Measurements from ENCODE around the gene SPHK1.

SPHK1 gene

DNA sequence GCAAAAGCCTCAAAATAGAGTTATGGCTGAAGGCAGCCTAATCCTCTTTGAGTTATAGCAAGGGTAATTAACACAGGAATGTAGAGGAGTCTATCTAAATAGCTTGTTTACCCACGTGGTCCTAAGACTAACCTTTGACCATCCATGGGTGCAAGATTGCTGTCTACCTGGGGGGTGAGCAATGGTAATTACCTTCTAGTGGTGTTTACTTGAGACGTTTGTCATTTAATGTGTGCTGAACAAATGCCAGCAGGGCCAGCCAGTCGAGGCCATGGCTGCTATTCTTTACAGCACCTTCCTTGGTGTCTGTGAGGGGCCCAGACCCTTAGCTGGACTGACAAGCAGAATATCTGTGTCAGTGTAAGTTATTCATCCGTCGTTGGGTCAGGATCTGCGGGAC is 16.8 kb upstream of the SPHK1 start:
- no peak for DNase-seq
- no peaks in the 10 kb centered on the region for H3K27me3 ChIP-seq (ENCODE audit: insufficient read depth, low read depth, severe bottlenecking)
- no peak overlapping the region for H3K4me3 ChIP-seq (ENCODE audit: low read depth, low read length)
- TF ChIP-seq, protein P1, sequence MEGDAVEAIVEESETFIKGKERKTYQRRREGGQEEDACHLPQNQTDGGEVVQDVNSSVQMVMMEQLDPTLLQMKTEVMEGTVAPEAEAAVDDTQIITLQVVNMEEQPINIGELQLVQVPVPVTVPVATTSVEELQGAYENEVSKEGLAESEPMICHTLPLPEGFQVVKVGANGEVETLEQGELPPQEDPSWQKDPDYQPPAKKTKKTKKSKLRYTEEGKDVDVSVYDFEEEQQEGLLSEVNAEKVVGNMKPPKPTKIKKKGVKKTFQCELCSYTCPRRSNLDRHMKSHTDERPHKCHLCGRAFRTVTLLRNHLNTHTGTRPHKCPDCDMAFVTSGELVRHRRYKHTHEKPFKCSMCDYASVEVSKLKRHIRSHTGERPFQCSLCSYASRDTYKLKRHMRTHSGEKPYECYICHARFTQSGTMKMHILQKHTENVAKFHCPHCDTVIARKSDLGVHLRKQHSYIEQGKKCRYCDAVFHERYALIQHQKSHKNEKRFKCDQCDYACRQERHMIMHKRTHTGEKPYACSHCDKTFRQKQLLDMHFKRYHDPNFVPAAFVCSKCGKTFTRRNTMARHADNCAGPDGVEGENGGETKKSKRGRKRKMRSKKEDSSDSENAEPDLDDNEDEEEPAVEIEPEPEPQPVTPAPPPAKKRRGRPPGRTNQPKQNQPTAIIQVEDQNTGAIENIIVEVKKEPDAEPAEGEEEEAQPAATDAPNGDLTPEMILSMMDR (IDR thresholded peaks at IDR 0.05; ENCODE audit: low read depth, low read length), result no peak
- peaks cover 11% of the 10 kb centered on the region for H3K9me3 ChIP-seq (ENCODE audit: severe bottlenecking)
- H3K27ac ChIP-seq, result no peak overlapping the region
- no peaks in the 10 kb centered on the region for H3K36me3 ChIP-seq

DNA sequence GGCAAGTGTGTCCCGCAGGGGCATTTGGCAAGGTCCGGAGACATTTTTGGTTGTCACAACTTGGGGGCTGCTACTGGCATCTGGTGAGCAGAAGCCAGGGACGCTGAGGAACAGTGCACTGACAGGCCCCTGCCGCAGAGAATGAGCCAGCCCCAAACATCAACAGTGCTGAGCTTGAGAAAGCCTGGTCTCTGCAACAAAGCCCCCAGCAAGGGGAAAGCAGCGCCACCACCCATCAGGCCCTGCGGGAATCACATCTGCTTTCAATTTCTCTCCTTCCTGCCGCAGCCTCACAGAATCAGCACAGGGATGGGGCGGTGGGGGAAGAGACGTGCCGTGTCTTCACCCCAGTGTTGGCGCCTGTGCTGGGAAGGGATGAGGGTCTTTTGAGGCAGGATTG is 15.9 kb upstream of the SPHK1 start:
- H3K4me3 ChIP-seq (ENCODE audit: low read depth, low read length), result no peak overlapping the region
- H3K36me3 ChIP-seq, result no peaks in the 10 kb centered on the region

DNA sequence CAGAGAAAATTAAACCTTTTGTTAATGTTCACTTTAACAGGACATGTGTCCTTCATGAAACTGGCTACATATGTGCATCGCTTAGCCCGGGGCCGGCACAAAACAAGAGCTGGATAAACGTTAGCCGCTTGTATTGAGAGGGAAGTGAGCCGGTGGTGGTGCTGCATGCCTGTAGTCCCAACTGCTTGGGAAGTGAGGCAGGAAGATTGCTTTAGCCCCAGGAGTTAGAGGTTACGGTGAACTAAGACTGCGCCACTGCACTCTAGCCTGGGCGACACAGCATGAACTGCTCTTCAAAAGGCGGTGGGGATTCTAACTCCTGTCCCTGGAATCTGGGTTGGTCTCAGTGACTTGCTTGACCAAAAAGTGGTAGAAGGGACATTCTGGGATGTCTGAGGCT is 15.0 kb upstream of the SPHK1 start:
- peaks cover 11% of the 10 kb centered on the region for H3K9me3 ChIP-seq (ENCODE audit: severe bottlenecking)
- no peak overlapping the region for H3K27ac ChIP-seq
- TF ChIP-seq, protein P1 (IDR thresholded peaks at IDR 0.05; ENCODE audit: low read depth, low read length), result no peak
- H3K36me3 ChIP-seq, result no peaks in the 10 kb centered on the region
- no peaks in the 10 kb centered on the region for H3K27me3 ChIP-seq (ENCODE audit: insufficient read depth, low read depth, severe bottlenecking)
- DNase-seq, result no peak
- H3K4me3 ChIP-seq (ENCODE audit: low read depth, low read length), result no peak overlapping the region

More for the DNA sequence above, 15.9 kb upstream of the SPHK1 start:
- H3K27me3 ChIP-seq (ENCODE audit: insufficient read depth, low read depth, severe bottlenecking), result no peaks in the 10 kb centered on the region
- TF ChIP-seq, protein P1 (IDR thresholded peaks at IDR 0.05; ENCODE audit: low read depth, low read length), result no peak
- peaks cover 11% of the 10 kb centered on the region for H3K9me3 ChIP-seq (ENCODE audit: severe bottlenecking)
- DNase-seq, result no peak
- no peak overlapping the region for H3K27ac ChIP-seq

DNA sequence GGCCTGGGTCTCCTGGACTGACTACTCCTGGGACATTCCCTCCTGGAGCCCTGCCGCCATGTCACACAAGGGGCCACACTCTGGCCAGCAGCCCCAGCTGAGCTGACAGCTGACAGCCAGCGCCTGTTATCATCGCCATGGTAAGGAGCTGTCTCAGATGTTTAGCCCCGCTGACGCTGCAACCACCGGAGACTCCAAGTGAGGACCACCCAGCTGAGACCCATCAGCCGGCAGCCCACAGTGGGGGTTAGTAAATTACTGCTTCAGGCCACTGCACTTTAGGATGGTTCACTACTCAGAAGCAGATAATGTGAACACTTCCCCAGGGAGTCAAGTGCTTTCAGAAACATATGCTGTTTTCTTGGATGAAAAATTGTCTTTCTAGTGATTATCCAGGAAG is 14.6 kb upstream of the SPHK1 start:
- H3K27ac ChIP-seq, result no peak overlapping the region

DNA sequence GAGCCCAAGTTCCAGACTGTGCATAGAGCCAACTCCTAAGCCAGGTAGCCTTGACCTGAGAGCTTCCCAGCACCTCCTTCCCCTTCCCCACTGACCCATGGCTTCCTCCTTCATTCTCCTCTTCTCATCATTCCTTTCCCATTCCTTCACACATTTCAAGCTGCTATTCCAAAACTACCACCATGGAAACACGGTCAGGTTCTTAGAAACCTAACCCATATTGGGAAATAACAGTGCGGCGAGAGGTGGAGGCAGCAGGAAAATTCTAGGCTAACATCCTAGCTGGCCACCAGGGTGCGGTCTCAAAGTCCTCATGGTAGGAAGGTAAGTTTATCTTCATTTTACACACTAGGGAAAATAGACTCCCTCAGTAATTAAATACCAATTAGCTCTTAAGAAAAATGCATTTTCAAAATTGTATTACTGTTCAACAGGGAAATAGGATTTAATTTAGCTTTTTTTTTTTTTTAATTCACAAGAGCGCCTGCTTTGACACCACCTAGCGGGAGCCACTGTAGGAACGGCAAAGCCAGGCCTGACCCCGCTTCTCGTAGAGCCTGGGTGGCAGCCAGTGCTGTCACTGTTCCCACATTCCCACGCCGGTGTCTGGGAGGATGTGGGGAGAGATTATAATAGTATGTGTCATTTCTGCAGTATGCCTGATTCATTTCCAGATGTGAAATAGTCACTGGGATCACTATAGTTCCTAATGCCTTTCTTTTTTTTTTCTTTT is 14.0 kb upstream of the SPHK1 start:
- Histone ChIP-seq H3K27ac (no peak overlapping the region), H3K27me3 (ENCODE audit: insufficient read depth, low read depth, severe bottlenecking) (no peaks in the 10 kb centered on the region), H3K36me3 (no peaks in the 10 kb centered on the region), H3K4me3 (ENCODE audit: low read depth, low read length) (no peak overlapping the region), H3K9me3 (ENCODE audit: severe bottlenecking) (peaks cover 11% of the 10 kb centered on the region)
- TF ChIP-seq, protein P1 (IDR thresholded peaks at IDR 0.05; ENCODE audit: low read depth, low read length), result peak; percentile 34; the same call in 1 of the 2 replicates
- DNase-seq, result no peak

More for the DNA sequence above, 14.6 kb upstream of the SPHK1 start:
- no peaks in the 10 kb centered on the region for H3K27me3 ChIP-seq (ENCODE audit: insufficient read depth, low read depth, severe bottlenecking)
- H3K9me3 ChIP-seq (ENCODE audit: severe bottlenecking), result peaks cover 11% of the 10 kb centered on the region
- H3K36me3 ChIP-seq, result no peaks in the 10 kb centered on the region
- no peak for DNase-seq
- TF ChIP-seq, protein P1 (IDR thresholded peaks at IDR 0.05; ENCODE audit: low read depth, low read length), result no peak
- no peak overlapping the region for H3K4me3 ChIP-seq (ENCODE audit: low read depth, low read length)
